Kidney (tissue), 14 donors: ENCODE data around the gene RAB25. TPM values are rescaled to one million over a fixed set of nuclear protein-coding genes. Genes with fewer than 3 reads are reported as not detected.

Source experiments
- DNase-seq, 5 donors: peaks; one replicate each; pipeline ENCODE4 v3.0.0-alpha.2; 2013 to 2020
- FAIRE-seq: peaks from 2 replicates; lab custom pipeline; 2012; peaks lifted over from hg19 to GRCh38; lab: Jason Lieb, UNC
- H3K27ac ChIP-seq, 2 donors: one replicate each; pipeline ENCODE4 v1.7.0; 2013; ENCODE audit warnings: low read depth in 2 of 2, low read length in 2 of 2, inconsistent platforms in 1 of 2
- H3K27me3 ChIP-seq: one replicate; pipeline ENCODE4 v1.7.1; 2013; ENCODE audit warnings: low read length, inconsistent platforms; ENCODE audit not compliant: control insufficient read depth, insufficient read depth
- H3K36me3 ChIP-seq, 3 donors: one replicate each; pipeline versions ENCODE4 v1.7.0 to v1.7.1; 2013; ENCODE audit warnings: low read length in 3 of 3, control low read depth in 1 of 3, inconsistent platforms in 1 of 3; ENCODE audit not compliant: insufficient read depth in 3 of 3, control insufficient read depth in 2 of 3
- H3K4me1 ChIP-seq, 3 donors: one replicate each; pipeline versions ENCODE4 v1.7.0 to v1.7.1; 2013; ENCODE audit warnings: low read length in 3 of 3, inconsistent platforms in 1 of 3, low read depth in 1 of 3; ENCODE audit not compliant: control insufficient read depth in 2 of 3, insufficient read depth in 2 of 3
- H3K4me3 ChIP-seq, 3 donors: one replicate each; pipeline versions ENCODE4 v1.7.0 to v1.8.1; 2013; ENCODE audit warnings: low read length in 3 of 3, control low read depth in 1 of 3, inconsistent platforms in 1 of 3
- H3K9ac ChIP-seq, 3 donors: one replicate each; pipeline versions ENCODE4 v1.7.0 to v1.7.1; 2013; ENCODE audit warnings: low read length in 3 of 3, control low read depth in 1 of 3, inconsistent platforms in 1 of 3
- H3K9me3 ChIP-seq, 3 donors: one replicate each; pipeline versions ENCODE4 v1.7.0 to v1.7.1; 2013; ENCODE audit warnings: low read length in 3 of 3, control low read depth in 1 of 3, inconsistent platforms in 1 of 3; ENCODE audit not compliant: control insufficient read depth in 2 of 3, insufficient read depth in 1 of 3
- intact Hi-C: fragments of 100-400 bp; cut with DNase I; formaldehyde crosslinking; loops from one replicate; pipeline ENCODE4 v1.11.1; 2022
- polyA plus RNA-seq: library from polyadenylated mRNA; stranded (reverse); fragments of 350-450 nt; fragmentation: Illumina TruSeq; extraction: RNeasy Lipid Tissue Mini Kit (QIAGEN cat#74804); gene quantifications from one replicate; pipeline ENCODE4 v1.2.3, GENCODE V29; 2014; ENCODE audit warnings: low read depth, low replicate concordance; ENCODE audit not compliant: insufficient read depth
- total RNA-seq: library from RNA; stranded (reverse); fragmentation: NEBNext Ultra II Directional; extraction: Animal tissue kit (Norgen Biotek cat#: 25700); gene quantifications from one replicate; pipeline ENCODE4 v1.2.1, GENCODE V29; 2021
- TF ChIP-seq, protein P1 (sequence below): IDR thresholded peaks from 3 replicates; pipeline ENCODE4 v1.5.1; 2012; ENCODE audit warnings: mild to moderate bottlenecking, moderate library complexity, borderline replicate concordance; ENCODE audit not compliant: insufficient read depth; ENCODE audit errors: extremely low read depth
- donor health status: control.
- donor health status: control.
- donor health status: control.
- donor health status: control.
- donor health status: control.
- donor health status: DM: yes; HTN: yes; CAD: no.
- donor health status: Normal renal cell carcinoma (clear cell type).

RAB25 gene
- total and polyA plus RNA-seq, 2 donors from 2014 or later: 51.4 to 73.0 TPM

DNA sequence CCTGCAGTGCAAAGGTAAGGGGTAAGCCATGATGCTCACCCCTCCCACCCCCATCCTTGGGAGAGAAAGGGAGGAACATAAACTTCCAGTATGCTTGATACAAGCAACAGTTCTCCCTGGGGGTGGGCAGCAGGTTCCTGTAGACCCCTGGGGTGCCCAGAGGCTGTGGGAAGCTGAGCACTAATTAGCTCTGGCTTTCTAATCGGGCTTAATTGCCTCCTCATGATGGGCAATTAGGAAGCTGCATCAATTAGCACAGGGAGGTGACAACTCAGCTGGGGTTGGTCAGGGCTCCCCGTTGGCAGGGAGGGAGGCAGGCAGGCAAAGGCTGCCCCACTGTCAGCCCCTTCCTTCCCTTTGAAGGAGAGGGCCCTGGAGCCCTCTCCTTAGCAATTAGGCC is 37.8 kb downstream of the RAB25 start:
- Histone ChIP-seq H3K9me3 (no peaks in the 10 kb centered on the region), H3K27ac (no peak overlapping the region), H3K4me3 (no peak overlapping the region), H3K4me1 (peaks cover 0 to 25% (median 24%) of the 10 kb centered on the region in 3 donors), H3K36me3 (no peaks in the 10 kb centered on the region), H3K27me3 (no peaks in the 10 kb centered on the region), H3K9ac (no peak overlapping the region)
- DNase-seq (no peak), FAIRE-seq (no peak)
- intact Hi-C loops: no loop called here
- TF ChIP-seq, protein P1, sequence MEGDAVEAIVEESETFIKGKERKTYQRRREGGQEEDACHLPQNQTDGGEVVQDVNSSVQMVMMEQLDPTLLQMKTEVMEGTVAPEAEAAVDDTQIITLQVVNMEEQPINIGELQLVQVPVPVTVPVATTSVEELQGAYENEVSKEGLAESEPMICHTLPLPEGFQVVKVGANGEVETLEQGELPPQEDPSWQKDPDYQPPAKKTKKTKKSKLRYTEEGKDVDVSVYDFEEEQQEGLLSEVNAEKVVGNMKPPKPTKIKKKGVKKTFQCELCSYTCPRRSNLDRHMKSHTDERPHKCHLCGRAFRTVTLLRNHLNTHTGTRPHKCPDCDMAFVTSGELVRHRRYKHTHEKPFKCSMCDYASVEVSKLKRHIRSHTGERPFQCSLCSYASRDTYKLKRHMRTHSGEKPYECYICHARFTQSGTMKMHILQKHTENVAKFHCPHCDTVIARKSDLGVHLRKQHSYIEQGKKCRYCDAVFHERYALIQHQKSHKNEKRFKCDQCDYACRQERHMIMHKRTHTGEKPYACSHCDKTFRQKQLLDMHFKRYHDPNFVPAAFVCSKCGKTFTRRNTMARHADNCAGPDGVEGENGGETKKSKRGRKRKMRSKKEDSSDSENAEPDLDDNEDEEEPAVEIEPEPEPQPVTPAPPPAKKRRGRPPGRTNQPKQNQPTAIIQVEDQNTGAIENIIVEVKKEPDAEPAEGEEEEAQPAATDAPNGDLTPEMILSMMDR: no peak

DNA sequence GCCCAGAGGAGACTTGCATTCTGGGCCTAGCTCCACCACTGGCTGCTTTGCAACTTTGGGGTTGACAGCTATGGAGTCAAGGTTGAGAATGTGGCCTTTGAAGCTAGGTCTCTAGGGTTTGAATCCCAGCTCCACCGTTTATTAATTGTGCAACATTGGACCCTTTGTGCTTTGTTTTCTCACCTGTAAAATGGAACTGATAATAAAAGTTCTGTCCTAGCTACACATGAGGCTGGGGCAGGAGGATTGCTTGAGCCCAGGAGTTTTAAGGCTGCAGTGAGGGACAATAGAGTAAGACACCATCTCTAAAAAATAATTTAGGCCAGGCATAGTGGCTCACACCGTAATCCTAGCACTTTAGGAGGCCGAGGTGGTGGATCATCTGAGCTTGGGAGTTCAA is 38.3 kb downstream of the RAB25 start:
- Histone ChIP-seq H3K9ac (no peak overlapping the region), H3K4me3 (no peak overlapping the region), H3K9me3 (no peaks in the 10 kb centered on the region), H3K36me3 (no peaks in the 10 kb centered on the region), H3K27ac (no peak overlapping the region), H3K4me1 (peaks cover 1 to 30% (median 26%) of the 10 kb centered on the region in 3 donors), H3K27me3 (no peaks in the 10 kb centered on the region)
- DNase-seq: no peak
- FAIRE-seq: no peak
- intact Hi-C loops: no loop called here
- TF ChIP-seq, protein P1: no peak

DNA sequence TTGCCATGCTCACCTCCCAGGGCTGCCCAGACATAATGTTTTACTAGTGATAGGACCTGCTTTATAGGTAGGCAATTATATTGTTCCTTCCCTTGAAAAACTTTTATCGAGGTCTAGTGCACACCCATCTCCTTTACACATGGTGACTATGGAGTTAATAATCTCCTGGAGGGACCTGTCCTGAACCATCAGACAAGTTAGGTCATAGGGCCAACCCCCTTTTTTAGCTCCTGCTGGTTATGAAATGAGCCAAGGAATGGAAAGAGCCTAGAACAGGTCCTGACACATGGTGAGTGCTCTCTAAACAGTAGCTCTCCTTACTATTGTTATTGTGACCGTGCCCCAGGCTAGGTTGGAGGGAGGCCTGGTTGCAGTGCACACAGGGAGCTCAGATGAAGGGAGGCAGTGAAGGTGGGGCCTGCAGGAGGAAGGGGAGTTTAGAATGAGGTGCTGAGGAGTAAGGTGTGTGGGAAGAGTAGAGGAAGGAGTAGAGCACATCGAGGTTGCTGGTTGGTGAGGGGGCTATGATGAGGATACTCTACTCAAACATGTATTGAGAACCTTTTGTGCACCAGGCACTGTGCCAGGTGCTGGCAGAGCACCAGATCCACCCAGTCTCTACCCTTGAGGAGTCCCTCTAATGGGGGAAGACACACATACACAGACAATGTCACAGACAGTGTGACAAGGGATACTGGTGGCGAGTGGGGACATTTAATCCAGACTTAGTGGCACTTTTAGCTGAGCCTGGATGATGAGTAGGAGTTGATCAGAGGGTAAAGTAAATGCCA is 39.4 kb downstream of the RAB25 start:
- intact Hi-C loops: no loop called here
- H3K27ac ChIP-seq: no peak overlapping the region
- TF ChIP-seq, protein P1: no peak

More for the DNA sequence above, 39.4 kb downstream of the RAB25 start:
- peak overlapping the region in 1 of 3 donors; percentile 9 for H3K9ac ChIP-seq
- no peaks in the 10 kb centered on the region for H3K9me3 ChIP-seq
- no peak overlapping the region for H3K4me3 ChIP-seq
- no peaks in the 10 kb centered on the region for H3K36me3 ChIP-seq
- DNase-seq (no peak), FAIRE-seq (no peak)
- no peaks in the 10 kb centered on the region for H3K27me3 ChIP-seq
- H3K4me1 ChIP-seq: peaks cover 4 to 40% (median 36%) of the 10 kb centered on the region in 3 donors
